Measurements from ENCODE around the gene GABPB1. TPM values are rescaled to one million over a fixed set of nuclear protein-coding genes. Genes with fewer than 3 reads are reported as not detected.

The GABPB1 gene
- total and polyA plus RNA-seq, 10 of the 15 experiments (the other 5 are each of a cell fraction or from before 2014, with no cell fraction given): 13.9 to 48.2 (median 39.8) TPM

DNA sequence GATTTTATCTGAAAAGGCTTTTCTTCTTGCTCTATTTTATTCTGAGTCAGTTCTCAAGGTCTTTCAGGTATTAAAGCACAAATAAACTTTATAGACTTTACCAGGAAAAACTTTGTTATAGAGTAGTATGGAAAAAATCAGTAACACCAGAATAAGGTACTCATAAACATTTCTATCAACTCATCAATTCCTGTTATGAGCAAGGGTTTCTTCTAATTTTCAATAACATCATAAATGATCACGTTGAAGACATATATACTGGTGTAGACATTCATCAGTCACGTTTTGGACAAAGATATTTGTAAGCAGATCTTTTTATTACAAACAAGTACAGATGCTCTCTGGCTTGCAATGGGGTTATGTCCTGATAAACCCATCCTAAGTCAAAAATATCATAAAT lies 79.9 kb downstream of the GABPB1 start:
- intact Hi-C loops (cut with micrococcal nuclease; ENCODE audit: unreplicated experiment) (no loop called here), in situ Hi-C loops (cut with MboI) (no loop called here)
- 32% methylated on average over 2 of the region's 2 CpGs for WGBS (ENCODE audit: insufficient coverage, insufficient replicate concordance, low lambda C conversion rate, missing lambda C conversion rate)
- ChIA-PET RAD21 (ENCODE audit: unreplicated experiment) (no interaction called here), POLR2A (no interaction called here), CTCF (no interaction called here), SMC1A (ENCODE audit: uncharacterized antibody, unreplicated experiment) (no interaction called here)
- DNase-seq (ENCODE audit: low read depth, low spot score) (no peak), ATAC-seq (no peak), FAIRE-seq (no peak)
- Histone ChIP-seq H3K4me1 (ENCODE audit: control insufficient read depth, insufficient read depth, low read length) (no peaks in the 10 kb centered on the region), H3K36me3 (ENCODE audit: control insufficient read depth in 2 of 2, insufficient read depth in 2 of 2, low read length in 1 of 2) (no peaks in the 10 kb centered on the region), H3K79me2 (ENCODE audit: control insufficient read depth, insufficient read depth, low read length) (no peaks in the 10 kb centered on the region), H4K20me1 (ENCODE audit: control insufficient read depth, insufficient read depth) (no peaks in the 10 kb centered on the region), H3K9me3 (replicated peaks; ENCODE audit: control insufficient read depth, insufficient read depth, low read length) (no peaks in the 10 kb centered on the region), H2AFZ (ENCODE audit: control insufficient read depth, low read depth, low read length) (no peak overlapping the region), H3K4me3 (no peak overlapping the region), H3K4me2 (ENCODE audit: control insufficient read depth, insufficient read depth) (no peak overlapping the region), H3K27me3 (replicated peaks in 1 of 2; ENCODE audit: control insufficient read depth in 2 of 2, insufficient read depth in 2 of 2, low read length in 1 of 2) (no peaks in the 10 kb centered on the region), H3K9ac (ENCODE audit: control insufficient read depth, insufficient read depth, low read length) (no peak overlapping the region), H3K27ac (ENCODE audit: control insufficient read depth, insufficient read depth) (no peak overlapping the region)
- no TSS peak for BruUV-seq (replicated peaks)
- TF ChIP-seq STAT3 (IDR thresholded peaks at IDR 0.05; ENCODE audit: low read depth, low read length) (no peak), SREBF2 (IDR thresholded peaks at IDR 0.05; ENCODE audit: low read length) (no peak)

DNA sequence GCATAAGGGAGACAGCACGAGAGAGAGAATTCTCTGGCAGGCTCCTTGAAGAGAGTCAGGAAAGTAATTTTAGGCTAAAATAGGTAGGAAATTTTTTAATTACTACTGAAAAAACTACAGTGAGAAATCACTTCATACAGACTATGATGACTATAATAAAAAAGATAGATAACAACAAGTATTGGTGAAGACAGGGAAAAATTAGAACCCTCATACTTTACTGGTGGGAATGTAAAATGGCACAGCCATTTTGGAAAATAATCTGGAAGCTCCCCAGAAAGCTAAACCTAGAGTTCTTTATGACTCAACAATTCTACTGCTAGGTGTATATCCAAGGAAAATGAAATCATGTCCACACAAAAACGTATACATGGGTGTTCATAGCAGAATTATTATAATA lies 87.4 kb downstream of the GABPB1 start:
- intact Hi-C loops (cut with micrococcal nuclease; ENCODE audit: unreplicated experiment) (no loop called here), in situ Hi-C loops (cut with MboI) (no loop called here)
- SMC1A ChIA-PET (ENCODE audit: uncharacterized antibody, unreplicated experiment): interaction anchor here (0.6 kb wide), 1 partner anchor 11 kb away, joined by 3 read pairs; no protein-coding TSS in a partner anchor
- ATAC-seq: no peak
- Histone ChIP-seq H2AFZ (ENCODE audit: control insufficient read depth, low read depth, low read length) (no peak overlapping the region), H3K36me3 (ENCODE audit: control insufficient read depth in 2 of 2, insufficient read depth in 2 of 2, low read length in 1 of 2) (no peaks in the 10 kb centered on the region), H3K27me3 (replicated peaks in 1 of 2; ENCODE audit: control insufficient read depth in 2 of 2, insufficient read depth in 2 of 2, low read length in 1 of 2) (no peaks in the 10 kb centered on the region), H3K27ac (ENCODE audit: control insufficient read depth, insufficient read depth) (no peak overlapping the region), H4K20me1 (ENCODE audit: control insufficient read depth, insufficient read depth) (no peaks in the 10 kb centered on the region), H3K4me1 (ENCODE audit: control insufficient read depth, insufficient read depth, low read length) (peaks cover 5% of the 10 kb centered on the region; the same call in 1 of the 2 replicates), H3K9me3 (replicated peaks; ENCODE audit: control insufficient read depth, insufficient read depth, low read length) (no peaks in the 10 kb centered on the region), H3K9ac (ENCODE audit: control insufficient read depth, insufficient read depth, low read length) (no peak overlapping the region), H3K4me2 (ENCODE audit: control insufficient read depth, insufficient read depth) (no peak overlapping the region), H3K4me3 (no peak overlapping the region), H3K79me2 (ENCODE audit: control insufficient read depth, insufficient read depth, low read length) (no peaks in the 10 kb centered on the region)
- whole genome bisulfite sequencing (ENCODE audit: insufficient coverage, insufficient replicate concordance, low lambda C conversion rate, missing lambda C conversion rate): 8% methylated on average over 2 of the region's 2 CpGs
- CTCF ChIA-PET: no interaction called here
- no peak for FAIRE-seq
- TF ChIP-seq EP300 (IDR thresholded peaks at IDR 0.05; ENCODE audit: borderline replicate concordance in 1 of 2, control insufficient read depth in 1 of 2, low read depth in 2 of 2, low read length in 2 of 2) (no peak), PML (IDR thresholded peaks at IDR 0.05; ENCODE audit: low read length) (no peak), RELA (IDR thresholded peaks at IDR 0.05; ENCODE audit: borderline replicate concordance, partially characterized antibody) (no peak)
- TF ChIP-seq, protein P1, sequence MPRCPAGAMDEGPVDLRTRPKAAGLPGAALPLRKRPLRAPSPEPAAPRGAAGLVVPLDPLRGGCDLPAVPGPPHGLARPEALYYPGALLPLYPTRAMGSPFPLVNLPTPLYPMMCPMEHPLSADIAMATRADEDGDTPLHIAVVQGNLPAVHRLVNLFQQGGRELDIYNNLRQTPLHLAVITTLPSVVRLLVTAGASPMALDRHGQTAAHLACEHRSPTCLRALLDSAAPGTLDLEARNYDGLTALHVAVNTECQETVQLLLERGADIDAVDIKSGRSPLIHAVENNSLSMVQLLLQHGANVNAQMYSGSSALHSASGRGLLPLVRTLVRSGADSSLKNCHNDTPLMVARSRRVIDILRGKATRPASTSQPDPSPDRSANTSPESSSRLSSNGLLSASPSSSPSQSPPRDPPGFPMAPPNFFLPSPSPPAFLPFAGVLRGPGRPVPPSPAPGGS (IDR thresholded peaks at IDR 0.05; ENCODE audit: borderline replicate concordance, insufficient read depth, low read depth, low read length, poor library complexity, severe bottlenecking): no peak
- no peak for DNase-seq (ENCODE audit: low read depth, low spot score)
- no TSS peak for BruUV-seq (replicated peaks)
- RAD21 ChIA-PET (ENCODE audit: unreplicated experiment): interaction anchor here (0.6 kb wide), 1 partner anchor 82 kb away, joined by 3 read pairs; no protein-coding TSS in a partner anchor
- POLR2A ChIA-PET: interaction anchor here (0.7 kb wide), 1 partner anchor 427 kb away, joined by 3 read pairs; no protein-coding TSS in a partner anchor

Data from GM12878 (cell line).